NB4 (cell line): Measurements from ENCODE around the gene HLA-B.
A peak's percentile ranks its signal among the peaks of the same experiment; 100 is the strongest.
"Not testable (repeated sequence)": the region's sequence is repeated elsewhere in the genome, so short reads cannot be mapped to it uniquely, and the experiment has no call there.

ENCODE experiments used
- DNase-seq: peaks from one replicate; pipeline ENCODE4 v3.0.0; 2010; ENCODE audit warnings: low read depth
- H3K4me3 ChIP-seq: one replicate; pipeline ENCODE4 v1.5.1; 2011; ENCODE audit warnings: mild to moderate bottlenecking, low read depth, low read length, moderate library complexity
- CTCF ChIP-seq: IDR thresholded peaks from one replicate; pipeline ENCODE4 v1.5.1; 2012; ENCODE audit warnings: low read depth, low read length
- MAX ChIP-seq: IDR thresholded peaks from 2 replicates; pipeline ENCODE4 v1.6.1; 2011; ENCODE audit warnings: low read depth, low read length
- MYC ChIP-seq: IDR thresholded peaks from 2 replicates; pipeline ENCODE4 v1.6.1; 2011; ENCODE audit warnings: low read depth, low read length
- POLR2A ChIP-seq: IDR thresholded peaks from 2 replicates; pipeline ENCODE4 v1.6.1; 2011; ENCODE audit warnings: mild to moderate bottlenecking; ENCODE audit not compliant: insufficient read length; ENCODE audit errors: extremely low read depth

The HLA-B gene

GRCh38 chr6:31377029-31377428 lies 20.1 kb upstream of the HLA-B start:
- TF ChIP-seq MYC: no peak
- TF ChIP-seq CTCF: no peak
- TF ChIP-seq POLR2A: no peak
- no peak for TF ChIP-seq MAX
- no peak for DNase-seq
- H3K4me3 ChIP-seq: no peak overlapping the region

- no peak for TF ChIP-seq MAX
- no peak for TF ChIP-seq CTCF
- no peak for TF ChIP-seq POLR2A
- no peak for TF ChIP-seq MYC
- H3K4me3 ChIP-seq: no peak overlapping the region
- no peak for DNase-seq
Measured at GRCh38 chr6:31375699-31376098, 18.7 kb upstream of the HLA-B start.

GRCh38 chr6:31374118-31374517 lies 17.1 kb upstream of the HLA-B start:
- not testable (repeated sequence) for DNase-seq, H3K4me3 ChIP-seq

GRCh38 chr6:31368461-31368860 lies 11.5 kb upstream of the HLA-B start:
- no peak overlapping the region for H3K4me3 ChIP-seq
- no peak for DNase-seq
- TF ChIP-seq MAX (no peak), POLR2A (no peak), MYC (no peak)

GRCh38 chr6:31366693-31367470 lies 9.9 kb upstream of the HLA-B start:
- peak; percentile 87 for DNase-seq
- peak; percentile 95 for TF ChIP-seq CTCF
- 0 out of 2 replicates have a peak, but pooled peaks have one; percentile 17 for TF ChIP-seq MYC
- TF ChIP-seq MAX: peak; percentile 35; the same call in 1 of the 2 replicates
- TF ChIP-seq POLR2A: no peak
- no peak overlapping the region for H3K4me3 ChIP-seq

- DNase-seq: no peak
- no peak for TF ChIP-seq POLR2A
- no peak for TF ChIP-seq MYC
- no peak for TF ChIP-seq MAX
- no peak for TF ChIP-seq CTCF
- H3K4me3 ChIP-seq: no peak overlapping the region
Measured at GRCh38 chr6:31365864-31366263, 8.9 kb upstream of the HLA-B start.

GRCh38 chr6:31363811-31364210 lies 6.8 kb upstream of the HLA-B start:
- no peak overlapping the region for H3K4me3 ChIP-seq
- DNase-seq: no peak
- TF ChIP-seq MAX: no peak
- TF ChIP-seq MYC: no peak
- TF ChIP-seq POLR2A: no peak
- TF ChIP-seq CTCF: no peak
